Prostate gland (tissue), 2 donors: ENCODE results near the gene CDC6.

Source experiments
- CTCF ChIP-seq, 4 experiments: fragments of 200-600 bp in 2 of 4; fragments of 450-650 bp in 2 of 4; sonication (generic) in 2 of 4; IDR thresholded peaks; 1 replicate in 3 of 4; 2 replicates in 1 of 4; pipeline ENCODE4 v1.5.1; 2016 to 2019; ENCODE audit warnings: antibody characterized with exemption in 4 of 4, mild to moderate bottlenecking in 2 of 4, moderate library complexity in 2 of 4
- POLR2A ChIP-seq: fragments of 450-650 bp; IDR thresholded peaks from one replicate; pipeline ENCODE4 v1.6.1; 2016; ENCODE audit warnings: antibody characterized with exemption, mild to moderate bottlenecking
- POLR2AphosphoS5 ChIP-seq: sonication (generic); formaldehyde crosslinking; IDR thresholded peaks from one replicate; pipeline ENCODE4 v1.6.1; 2017; ENCODE audit warnings: antibody characterized with exemption

DNA sequence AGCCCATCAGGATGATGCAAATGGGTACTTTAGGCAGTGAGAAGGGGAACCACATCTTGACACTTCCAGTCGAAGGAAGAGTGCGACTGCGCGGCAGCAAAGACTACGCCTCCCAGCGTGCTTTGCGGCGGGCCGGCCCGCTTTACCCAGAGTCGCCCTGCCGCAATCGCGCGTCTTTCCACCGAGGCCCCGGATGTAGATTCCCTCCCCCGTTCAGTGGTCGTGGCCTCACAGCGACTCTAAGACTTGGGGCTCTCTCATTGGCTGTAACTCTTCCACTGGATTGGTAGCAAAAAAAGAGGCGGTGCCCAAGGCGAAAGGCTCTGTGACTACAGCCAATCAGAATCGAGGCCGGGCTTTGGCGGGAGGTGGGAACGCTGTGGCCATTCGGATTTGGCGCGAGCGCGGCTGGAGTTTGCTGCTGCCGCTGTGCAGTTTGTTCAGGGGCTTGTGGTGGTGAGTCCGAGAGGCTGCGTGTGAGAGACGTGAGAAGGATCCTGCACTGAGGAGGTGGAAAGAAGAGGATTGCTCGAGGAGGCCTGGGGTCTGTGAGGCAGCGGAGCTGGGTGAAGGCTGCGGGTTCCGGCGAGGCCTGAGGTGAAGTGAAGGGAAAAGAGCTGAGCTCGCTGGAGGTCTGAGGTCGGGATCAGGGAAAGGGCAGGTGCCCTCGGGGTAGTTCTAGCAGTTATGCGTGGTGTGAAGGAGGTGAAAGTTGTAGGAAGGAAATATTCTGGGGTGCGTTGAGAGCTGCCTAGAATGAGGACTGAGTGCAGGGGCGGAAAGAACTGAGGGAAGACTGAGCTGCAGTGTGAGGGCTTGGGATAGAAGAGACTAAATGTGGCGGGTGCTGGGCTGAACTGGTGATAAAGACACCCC is at the start of gene CDC6:
- TF ChIP-seq CTCF (IDR thresholded peaks at IDR 0.05) (no peak), POLR2A (no peak), POLR2AphosphoS5 (peak; percentile 100)
